HG02973 (cell line): ENCODE measurements around the gene HINT1.

ENCODE experiments used
- ATAC-seq: cut with Tn5 transposase; IDR thresholded peaks from one replicate; pipeline ENCODE4 v1.9.1; 2021; ENCODE audit warnings: moderate library complexity; ENCODE audit not compliant: unreplicated experiment

The HINT1 gene

DNA sequence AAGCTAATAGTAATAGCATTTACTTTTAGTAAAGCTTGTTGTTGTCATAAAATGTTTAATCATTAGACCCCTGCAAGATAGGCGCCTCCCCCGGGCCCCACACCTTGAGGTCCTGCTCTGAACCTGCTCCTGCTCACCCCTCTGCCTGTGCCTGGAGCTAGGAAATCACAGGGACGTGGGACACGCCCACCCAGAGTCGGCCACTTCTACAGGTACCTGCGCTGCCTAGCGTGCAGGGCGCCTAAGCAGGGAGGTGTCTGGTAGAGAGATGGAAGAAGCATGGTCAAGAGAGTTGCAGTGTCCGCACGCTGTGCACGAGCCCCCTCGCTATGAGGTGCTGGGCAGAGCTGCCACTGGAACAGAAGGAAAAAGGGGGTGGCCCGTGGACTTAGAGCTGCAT is 52.6 kb downstream of the HINT1 start:
- ATAC-seq = no peak

DNA sequence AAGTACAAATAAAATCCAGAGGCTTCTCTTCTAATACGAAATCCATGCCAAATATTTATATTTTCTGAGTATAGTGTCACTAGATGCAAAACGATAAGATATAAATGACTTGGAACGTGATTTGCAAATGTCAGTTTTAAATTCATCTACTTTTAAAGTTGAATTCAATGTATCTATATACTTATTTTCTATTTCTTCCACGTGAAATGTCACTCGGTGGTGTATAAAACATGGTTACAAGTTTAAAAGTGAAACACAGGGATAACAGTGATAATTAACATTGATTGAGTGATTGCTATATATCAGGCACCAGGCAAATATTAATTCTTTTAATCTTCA is 54.8 kb downstream of the HINT1 start:
- ATAC-seq = no peak

DNA sequence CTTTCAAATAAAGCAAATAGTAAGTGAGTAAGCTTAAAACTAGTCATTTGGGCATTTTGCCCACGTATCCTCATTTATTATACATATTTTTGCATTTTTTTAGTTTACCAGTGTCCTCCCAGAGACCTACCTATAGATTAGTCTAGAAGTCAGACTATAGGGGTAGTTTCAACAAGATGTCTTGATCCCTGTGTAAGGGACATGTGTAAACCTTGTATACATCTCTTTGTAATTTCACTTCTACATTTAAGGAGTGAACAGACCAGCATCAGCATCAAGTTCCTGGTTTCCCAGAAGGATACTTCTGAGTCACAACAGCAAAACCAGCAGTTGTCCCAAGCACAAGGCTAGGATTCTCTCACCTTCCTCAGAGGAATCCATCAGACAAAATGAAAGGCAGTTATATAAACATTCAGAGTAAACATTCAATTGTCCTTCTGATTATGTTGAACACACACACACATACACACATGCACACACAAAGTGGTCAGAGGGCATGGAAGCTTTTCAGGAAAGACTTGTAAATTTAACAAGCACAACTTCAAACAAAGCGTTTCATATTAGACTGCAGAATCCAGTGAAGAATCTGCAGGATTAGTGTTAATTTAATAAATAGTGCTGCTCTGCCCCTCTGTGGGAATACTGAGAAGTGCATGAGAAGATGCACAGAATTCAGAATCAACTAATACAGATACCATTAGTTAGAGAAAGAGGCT is 55.4 kb downstream of the HINT1 start:
- peak; percentile 83 for ATAC-seq
